Activated naive CD4-positive, alpha-beta T cell treated with Interleukin-2 at 50 U/mL for 16 hours (primary cell): ENCODE results near the gene SPEF1.
A peak's percentile ranks its signal among the peaks of the same experiment; 100 is the strongest.
"Not testable (repeated sequence)": the region's sequence is repeated elsewhere in the genome, so short reads cannot be mapped to it uniquely, and the experiment has no call there.

Experiments
- DNase-seq: peaks from one replicate; pipeline ENCODE4 v3.0.0-alpha.2; 2020

Gene SPEF1

GRCh38 chr20:3781153-3781910, at the start of gene SPEF1:
SPEF1 (minus strand) TSS chr20:3781448; CDS start chr20:3781287, 161 bp downstream.
- DNase-seq = peak; percentile 48

GRCh38 chr20:3829891-3830290, 48.6 kb upstream of the SPEF1 start:
- not testable (repeated sequence) for DNase-seq

- DNase-seq = no peak
Measured at GRCh38 chr20:3828798-3829197, 47.5 kb upstream of the SPEF1 start.

- DNase-seq = no peak
Measured at GRCh38 chr20:3826420-3826819, 45.2 kb upstream of the SPEF1 start.

GRCh38 chr20:3825526-3825925, 44.3 kb upstream of the SPEF1 start:
- DNase-seq = no peak

GRCh38 chr20:3823881-3824280, 42.6 kb upstream of the SPEF1 start:
- no peak for DNase-seq

GRCh38 chr20:3821996-3822395, 40.7 kb upstream of the SPEF1 start:
- DNase-seq = no peak

GRCh38 chr20:3820901-3821727, 39.9 kb upstream of the SPEF1 start:
- no peak for DNase-seq

GRCh38 chr20:3820048-3820900, 39.0 kb upstream of the SPEF1 start, which contains the start of gene AP5S1:
AP5S1 (plus strand) TSS chr20:3820547; CDS start chr20:3822118, 1,571 bp downstream.
- peak; percentile 91 for DNase-seq

GRCh38 chr20:3819411-3820047, 38.3 kb upstream of the SPEF1 start:
- DNase-seq = no peak

- no peak for DNase-seq
Measured at GRCh38 chr20:3818155-3819151, 37.2 kb upstream of the SPEF1 start.

GRCh38 chr20:3815703-3816315, 34.6 kb upstream of the SPEF1 start:
- DNase-seq = no peak

GRCh38 chr20:3814928-3815495, 33.8 kb upstream of the SPEF1 start:
- DNase-seq = no peak

GRCh38 chr20:3813848-3814581, 32.8 kb upstream of the SPEF1 start:
- DNase-seq = no peak

- no peak for DNase-seq
Measured at GRCh38 chr20:3812975-3813847, 32.0 kb upstream of the SPEF1 start.

GRCh38 chr20:3812259-3812681, 31.0 kb upstream of the SPEF1 start:
- no peak for DNase-seq

- peak; percentile 95 for DNase-seq
Measured at GRCh38 chr20:3811467-3812258, 30.4 kb upstream of the SPEF1 start.

- DNase-seq = no peak
Measured at GRCh38 chr20:3808544-3808943, 27.3 kb upstream of the SPEF1 start.
